HCT116 (cell line): Measurements from ENCODE around the gene FOXN3. TPM values are rescaled to one million over a fixed set of nuclear protein-coding genes. Genes with fewer than 3 reads are reported as not detected.

ENCODE experiments used
- ATAC-seq: fragments of 200-7000 bp; cut with Tn5 transposase; 2 replicates; pipeline ENCODE4 v1.9.1; 2020; ENCODE audit warnings: mild to moderate bottlenecking, moderate library complexity
- BruUV-seq: library from RNA; stranded (reverse); fragments of 400-500 nt; replicated peaks from 2 replicates; lab custom pipeline; 2021; lab: Mats Ljungman, UMichigan
- CTCF ChIA-PET: fragments of 300-600 bp; sonication (Branson Sonifier 250); formaldehyde crosslinking; loops from one replicate; lab custom pipeline; 2021; ENCODE audit warnings: antibody characterized with exemption; lab: Charles Lee
- POLR2A ChIA-PET: fragments of 300-600, 350-600 bp; sonication (Branson Sonifier 250); formaldehyde crosslinking; loops from one replicate; lab custom pipeline; 2021; ENCODE audit warnings: antibody characterized with exemption; lab: Charles Lee
- RAD21 ChIA-PET, 2 experiments: fragments of 300-600 bp; sonication (Branson Sonifier 250); formaldehyde crosslinking; loops; one replicate each; lab custom pipeline; 2023; ENCODE audit warnings: low total read pairs in 2 of 2; ENCODE audit not compliant: uncharacterized antibody in 2 of 2, unreplicated experiment in 2 of 2, low non-redundant PET in 1 of 2; lab: Charles Lee
- DNase-seq: peaks from one replicate; pipeline ENCODE4 v3.0.0-alpha.2; 2010; ENCODE audit warnings: low read depth, low spot score
- H2AFZ ChIP-seq: fragments of 200-600 bp; shearing (Covaris generic), sonication (generic); 2 replicates; pipeline ENCODE4 v1.6.1; 2017; ENCODE audit warnings: low read depth, mixed run types, mixed read lengths, antibody characterized with exemption, low read length; ENCODE audit not compliant: poor library complexity, severe bottlenecking
- H3K27ac ChIP-seq: 2 replicates; pipeline ENCODE4 v1.5.1; 2012; ENCODE audit warnings: low read depth, low read length
- H3K27me3 ChIP-seq: fragments of 200-600 bp; sonication (generic); 2 replicates; pipeline ENCODE4 v1.6.1; 2016; ENCODE audit warnings: mixed run types, low read length, mixed read lengths; ENCODE audit not compliant: insufficient read depth
- H3K36me3 ChIP-seq, 2 experiments: fragments of 200-500 bp in 1 of 2; fragments of 200-600 bp in 1 of 2; sonication (Bioruptor generic) in 1 of 2; sonication (generic) in 1 of 2; 2 replicates each; pipeline versions ENCODE4 v1.5.1 to v1.6.1; 2014 to 2016; ENCODE audit warnings: low read length in 2 of 2, inconsistent platforms in 1 of 2, mixed read lengths in 1 of 2, mixed run types in 1 of 2; ENCODE audit not compliant: insufficient read depth in 2 of 2, control insufficient read depth in 1 of 2
- H3K4me1 ChIP-seq, 2 experiments: fragments of 200-600 bp in 1 of 2; sonication (generic) in 1 of 2; 2 replicates each; pipeline versions ENCODE4 v1.5.1 to v1.6.1; 2012 to 2017; ENCODE audit warnings: low read length in 2 of 2, inconsistent platforms in 1 of 2, mild to moderate bottlenecking in 1 of 2, mixed read lengths in 1 of 2, mixed run types in 1 of 2, moderate library complexity in 1 of 2; ENCODE audit not compliant: insufficient read depth in 2 of 2, control insufficient read depth in 1 of 2
- H3K4me2 ChIP-seq: fragments of 200-600 bp; sonication (generic); 2 replicates; pipeline ENCODE4 v1.6.1; 2017; ENCODE audit warnings: mixed run types, low read length, mixed read lengths
- H3K4me3 ChIP-seq, 2 experiments: fragments of 200-600 bp in 1 of 2; sonication (generic) in 1 of 2; replicated peaks in 1 of 2; 2 replicates each; pipeline ENCODE4 v1.5.1; 2011 to 2016; ENCODE audit warnings: low read length in 2 of 2, control low read depth in 1 of 2, low read depth in 1 of 2, mild to moderate bottlenecking in 1 of 2, mixed read lengths in 1 of 2, mixed run types in 1 of 2
- H3K79me2 ChIP-seq: fragments of 200-600 bp; sonication (generic); 2 replicates; pipeline ENCODE4 v1.6.1; 2017; ENCODE audit warnings: mild to moderate bottlenecking, mixed run types, low read length, moderate library complexity, mixed read lengths; ENCODE audit not compliant: insufficient read depth
- H3K9ac ChIP-seq: fragments of 200-600 bp; sonication (generic); 2 replicates; pipeline ENCODE4 v1.6.1; 2016; ENCODE audit warnings: low read length, mixed read lengths
- H3K9me2 ChIP-seq: fragments of 200-600 bp; sonication (generic), shearing (Covaris generic); 2 replicates; pipeline ENCODE4 v1.6.1; 2017; ENCODE audit warnings: mixed run types, mild to moderate bottlenecking, moderate library complexity; ENCODE audit not compliant: insufficient read depth
- H3K9me3 ChIP-seq, 2 experiments: fragments of 200-500 bp in 1 of 2; fragments of 200-600 bp in 1 of 2; sonication (Bioruptor generic) in 1 of 2; sonication (generic) in 1 of 2; 2 replicates each; pipeline ENCODE4 v1.6.1; 2014 to 2017; ENCODE audit warnings: low read length in 2 of 2, mixed read lengths in 2 of 2, inconsistent platforms in 1 of 2, low read depth in 1 of 2, mild to moderate bottlenecking in 1 of 2, mixed run types in 1 of 2, moderate library complexity in 1 of 2; ENCODE audit not compliant: control insufficient read depth in 1 of 2, insufficient read depth in 1 of 2
- H4K20me1 ChIP-seq: fragments of 200-600 bp; sonication (generic), shearing (Covaris generic); 2 replicates; pipeline ENCODE4 v1.6.1; 2017; ENCODE audit warnings: mixed run types, mild to moderate bottlenecking, moderate library complexity; ENCODE audit not compliant: insufficient read depth
- CBX3 ChIP-seq: IDR thresholded peaks from 2 replicates; pipeline ENCODE4 v1.6.1; 2012; ENCODE audit warnings: low read depth
- CEBPB ChIP-seq: IDR thresholded peaks from 2 replicates; pipeline ENCODE4 v1.6.1; 2012; ENCODE audit warnings: low read depth
- CTCF ChIP-seq, 3 experiments: fragments of 200-600 bp in 1 of 3; sonication (generic) in 1 of 3; IDR thresholded peaks in 2 of 3; conservative IDR thresholded peaks in 1 of 3; 2 replicates each; pipeline ENCODE4 v1.5.1; 2012 to 2017; ENCODE audit warnings: low read depth in 2 of 3, low read length in 2 of 3, antibody characterized with exemption in 1 of 3, borderline replicate concordance in 1 of 3, control low read depth in 1 of 3, mild to moderate bottlenecking in 1 of 3, mixed read lengths in 1 of 3, mixed run types in 1 of 3, moderate library complexity in 1 of 3; ENCODE audit not compliant: insufficient read depth in 1 of 3
- EGR1 ChIP-seq: IDR thresholded peaks from 2 replicates; pipeline ENCODE4 v1.6.1; 2012; ENCODE audit warnings: low read depth
- ELF1 ChIP-seq: IDR thresholded peaks from 2 replicates; pipeline ENCODE4 v1.6.1; 2012; ENCODE audit warnings: low read depth, borderline replicate concordance
- EZH2phosphoT487 ChIP-seq: fragments of 200-600 bp; IDR thresholded peaks from 2 replicates; pipeline ENCODE4 v1.6.1; 2018; ENCODE audit warnings: antibody characterized with exemption, borderline replicate concordance
- FOSL1 ChIP-seq: IDR thresholded peaks from 2 replicates; pipeline ENCODE4 v1.6.1; 2012; ENCODE audit warnings: low read depth
- POLR2A ChIP-seq: IDR thresholded peaks from 2 replicates; pipeline ENCODE4 v1.7.0; 2011; ENCODE audit warnings: borderline replicate concordance; ENCODE audit not compliant: insufficient read depth, insufficient read length; ENCODE audit errors: extremely low read depth
- POLR2AphosphoS5 ChIP-seq: IDR thresholded peaks from 2 replicates; pipeline ENCODE4 v1.6.1; 2011; ENCODE audit warnings: mild to moderate bottlenecking, low read depth, low read length, moderate library complexity
- RAD21 ChIP-seq: IDR thresholded peaks from 2 replicates; pipeline ENCODE4 v1.6.1; 2012; ENCODE audit warnings: low read depth, mild to moderate bottlenecking
- REST ChIP-seq: IDR thresholded peaks from 2 replicates; pipeline ENCODE4 v1.6.1; 2012; ENCODE audit warnings: low read depth
- SRF ChIP-seq: IDR thresholded peaks from 2 replicates; pipeline ENCODE4 v1.6.1; 2012; ENCODE audit warnings: low read depth
- TCF7L2 ChIP-seq: IDR thresholded peaks from 2 replicates; pipeline ENCODE4 v1.7.0; 2011; ENCODE audit warnings: borderline replicate concordance, inconsistent platforms; ENCODE audit not compliant: insufficient read depth, insufficient read length; ENCODE audit errors: extremely low read depth
- YY1 ChIP-seq: IDR thresholded peaks from 2 replicates; pipeline ENCODE4 v1.6.1; 2011; ENCODE audit warnings: low read length, low read depth, moderate library complexity, mild to moderate bottlenecking; ENCODE audit not compliant: insufficient replicate concordance; ENCODE audit errors: extremely low read depth
- ZNF274 ChIP-seq: fragments of 200-500 bp; sonication (Bioruptor generic); IDR thresholded peaks from 2 replicates; pipeline ENCODE4 v1.6.1; 2014; ENCODE audit warnings: mild to moderate bottlenecking, low read depth, low read length, inconsistent platforms
- intact Hi-C: fragments of 100-400 bp; cut with micrococcal nuclease; formaldehyde crosslinking; loops from 2 replicates; pipeline ENCODE4 v1.10.0; 2022
- total RNA-seq: library from RNA; stranded (reverse); gene quantifications from one replicate; pipeline ENCODE4 v1.2.1, GENCODE V29; 2021; ENCODE audit not compliant: unreplicated experiment

FOXN3 gene
- total RNA-seq, 1 experiment from 2014 or later = 20.0 TPM

- no peak overlapping the region for H3K9ac ChIP-seq
- H4K20me1 ChIP-seq = no peaks in the 10 kb centered on the region
- H3K4me1 ChIP-seq = peaks cover 0 to 12% of the 10 kb centered on the region in 2 experiments; a peak in 2 of 4 replicates
- intact Hi-C loops = no loop called here
- H2AFZ ChIP-seq = no peak overlapping the region
- no peaks in the 10 kb centered on the region for H3K27me3 ChIP-seq
- POLR2A ChIA-PET = no interaction called here
- H3K4me2 ChIP-seq = no peak overlapping the region
- RAD21 ChIA-PET = no interaction called here
- CTCF ChIA-PET = no interaction called here
- no peak for ATAC-seq
- H3K9me3 ChIP-seq = no peaks in the 10 kb centered on the region
- H3K9me2 ChIP-seq = no peaks in the 10 kb centered on the region
- peaks cover 6% of the 10 kb centered on the region in 2 experiments; a peak in 3 of 4 replicates for H3K36me3 ChIP-seq
- DNase-seq = no peak
- no peak overlapping the region for H3K4me3 ChIP-seq
- H3K79me2 ChIP-seq = no peaks in the 10 kb centered on the region
- H3K27ac ChIP-seq = no peak overlapping the region
- TF ChIP-seq CBX3 = no peak
- TF ChIP-seq REST = no peak
- no peak for TF ChIP-seq CEBPB
- TF ChIP-seq POLR2AphosphoS5 = no peak
- no peak for TF ChIP-seq ELF1
- no peak for TF ChIP-seq RAD21
- TF ChIP-seq EZH2phosphoT487 = no peak
- no peak for TF ChIP-seq CTCF (IDR thresholded peaks at IDR 0.05 in 2 of 3, conservative IDR thresholded peaks at IDR 0.05 in 1 of 3; ENCODE audit: borderline replicate concordance in 1 of 3, insufficient read depth in 1 of 3, low read depth in 2 of 3, low read length in 2 of 3)
- no peak for TF ChIP-seq POLR2A
- no peak for TF ChIP-seq SRF
- TF ChIP-seq TCF7L2 = no peak
- TF ChIP-seq FOSL1 = no peak
- no peak for TF ChIP-seq ZNF274
- no peak for TF ChIP-seq YY1
- no peak for TF ChIP-seq EGR1
- no TSS peak for BruUV-seq
These were observed 7.9 kb downstream of the FOXN3 start for GRCh38 chr14:89408907-89409700.
